ENCODE results near the gene RNF144B. TPM values are rescaled to one million over a fixed set of nuclear protein-coding genes. Genes with fewer than 3 reads are reported as not detected.

The RNF144B gene
- total and polyA plus RNA-seq, 10 of the 15 experiments (the other 5 are each of a cell fraction or from before 2014, with no cell fraction given): 0.03 to 0.18 (median 0.14) TPM

DNA sequence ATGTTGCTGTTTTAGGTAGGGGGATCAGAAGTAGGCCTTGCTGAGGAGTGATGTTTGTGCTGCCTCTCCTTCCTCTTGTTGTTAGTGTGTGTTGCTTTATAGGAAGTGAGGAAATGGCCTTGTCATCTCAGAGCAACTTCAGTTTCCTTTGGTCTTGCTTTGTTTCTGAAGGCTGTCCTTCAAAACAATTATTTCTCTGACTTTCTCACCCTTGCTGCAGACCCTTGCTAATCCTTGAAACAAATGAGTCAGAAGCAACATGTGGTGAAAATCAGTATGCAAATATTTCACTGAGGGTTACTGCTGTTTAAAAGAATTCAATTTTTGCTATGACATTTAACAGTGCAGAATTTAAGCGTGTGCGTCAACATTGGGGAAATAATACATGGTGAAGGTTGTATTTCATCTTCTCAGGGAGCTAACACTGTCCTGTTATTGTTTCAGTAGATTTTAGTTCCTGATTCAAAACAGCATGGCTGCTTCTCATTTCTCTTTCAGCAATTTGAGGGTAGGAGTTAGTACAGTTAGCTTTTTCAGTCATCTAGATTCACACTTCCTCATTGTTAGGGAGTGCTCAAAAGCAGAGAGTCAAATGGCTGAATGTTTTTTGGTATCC, 13.8 kb downstream of the RNF144B start (continued):
- no peak for TF ChIP-seq STAT3 (IDR thresholded peaks at IDR 0.05; ENCODE audit: low read depth, low read length)
- no peak for TF ChIP-seq NFYB (IDR thresholded peaks at IDR 0.05; ENCODE audit: insufficient read depth, low read depth, low read length)
- no peak for TF ChIP-seq HDAC6 (IDR thresholded peaks at IDR 0.05; ENCODE audit: unreplicated experiment)
- no peak for TF ChIP-seq CBX3 (IDR thresholded peaks at IDR 0.05; ENCODE audit: borderline replicate concordance, low read depth)
- no peak for TF ChIP-seq YBX1 (IDR thresholded peaks at IDR 0.05)
- TF ChIP-seq, protein P1, sequence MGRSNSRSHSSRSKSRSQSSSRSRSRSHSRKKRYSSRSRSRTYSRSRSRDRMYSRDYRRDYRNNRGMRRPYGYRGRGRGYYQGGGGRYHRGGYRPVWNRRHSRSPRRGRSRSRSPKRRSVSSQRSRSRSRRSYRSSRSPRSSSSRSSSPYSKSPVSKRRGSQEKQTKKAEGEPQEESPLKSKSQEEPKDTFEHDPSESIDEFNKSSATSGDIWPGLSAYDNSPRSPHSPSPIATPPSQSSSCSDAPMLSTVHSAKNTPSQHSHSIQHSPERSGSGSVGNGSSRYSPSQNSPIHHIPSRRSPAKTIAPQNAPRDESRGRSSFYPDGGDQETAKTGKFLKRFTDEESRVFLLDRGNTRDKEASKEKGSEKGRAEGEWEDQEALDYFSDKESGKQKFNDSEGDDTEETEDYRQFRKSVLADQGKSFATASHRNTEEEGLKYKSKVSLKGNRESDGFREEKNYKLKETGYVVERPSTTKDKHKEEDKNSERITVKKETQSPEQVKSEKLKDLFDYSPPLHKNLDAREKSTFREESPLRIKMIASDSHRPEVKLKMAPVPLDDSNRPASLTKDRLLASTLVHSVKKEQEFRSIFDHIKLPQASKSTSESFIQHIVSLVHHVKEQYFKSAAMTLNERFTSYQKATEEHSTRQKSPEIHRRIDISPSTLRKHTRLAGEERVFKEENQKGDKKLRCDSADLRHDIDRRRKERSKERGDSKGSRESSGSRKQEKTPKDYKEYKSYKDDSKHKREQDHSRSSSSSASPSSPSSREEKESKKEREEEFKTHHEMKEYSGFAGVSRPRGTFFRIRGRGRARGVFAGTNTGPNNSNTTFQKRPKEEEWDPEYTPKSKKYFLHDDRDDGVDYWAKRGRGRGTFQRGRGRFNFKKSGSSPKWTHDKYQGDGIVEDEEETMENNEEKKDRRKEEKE (IDR thresholded peaks at IDR 0.05): no peak
- TF ChIP-seq FOXK2 (IDR thresholded peaks at IDR 0.05): no peak
- no peak for TF ChIP-seq MXI1 (IDR thresholded peaks at IDR 0.05; ENCODE audit: low read depth, low read length)
- TF ChIP-seq E4F1 (IDR thresholded peaks at IDR 0.05; ENCODE audit: borderline replicate concordance, partially characterized antibody): no peak
- TF ChIP-seq, protein P2, sequence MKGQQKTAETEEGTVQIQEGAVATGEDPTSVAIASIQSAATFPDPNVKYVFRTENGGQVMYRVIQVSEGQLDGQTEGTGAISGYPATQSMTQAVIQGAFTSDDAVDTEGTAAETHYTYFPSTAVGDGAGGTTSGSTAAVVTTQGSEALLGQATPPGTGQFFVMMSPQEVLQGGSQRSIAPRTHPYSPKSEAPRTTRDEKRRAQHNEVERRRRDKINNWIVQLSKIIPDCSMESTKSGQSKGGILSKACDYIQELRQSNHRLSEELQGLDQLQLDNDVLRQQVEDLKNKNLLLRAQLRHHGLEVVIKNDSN (IDR thresholded peaks at IDR 0.05; ENCODE audit: borderline replicate concordance, extremely low read length, insufficient read depth, low read depth, low read length): no peak
- peak; percentile 36 to 42; a peak in 2 of 4 replicates for TF ChIP-seq IKZF2 (IDR thresholded peaks at IDR 0.05)
- TF ChIP-seq POLR2A (IDR thresholded peaks at IDR 0.05; ENCODE audit: low read depth, low read length): no peak
- TF ChIP-seq LARP7 (IDR thresholded peaks at IDR 0.05): no peak
- TF ChIP-seq NFYA (IDR thresholded peaks at IDR 0.05; ENCODE audit: borderline replicate concordance, low read depth, low read length): no peak
- TF ChIP-seq RUNX3 (IDR thresholded peaks at IDR 0.05; ENCODE audit: low read length): peak; percentile 73
- TF ChIP-seq ZNF384 (IDR thresholded peaks at IDR 0.05; ENCODE audit: borderline replicate concordance, low read depth, low read length): no peak
- peak; percentile 38; the same call in 1 of the 2 replicates for TF ChIP-seq TAF1 (IDR thresholded peaks at IDR 0.05; ENCODE audit: borderline replicate concordance, low read depth, low read length)
- TF ChIP-seq POLR2AphosphoS2 (IDR thresholded peaks at IDR 0.05; ENCODE audit: low read depth, low read length): no peak
- no peak for TF ChIP-seq BCL3 (IDR thresholded peaks at IDR 0.05; ENCODE audit: borderline replicate concordance, insufficient read depth, low read depth, low read length, poor library complexity, severe bottlenecking)
- 0 out of 2 replicates have a peak, but pooled peaks have one; percentile 33 for TF ChIP-seq NBN (IDR thresholded peaks at IDR 0.05)
- no peak for TF ChIP-seq ZSCAN29 (IDR thresholded peaks at IDR 0.05)
- no peak for TF ChIP-seq ELK1 (IDR thresholded peaks at IDR 0.05; ENCODE audit: low read depth, low read length)
- TF ChIP-seq SMARCA5 (IDR thresholded peaks at IDR 0.05): no peak
